HG03439 (cell line): ENCODE measurements around the gene TRIM37.
"Not testable (repeated sequence)": the region's sequence is repeated elsewhere in the genome, so short reads cannot be mapped to it uniquely, and the experiment has no call there.

ENCODE experiments used
- ATAC-seq: cut with Tn5 transposase; IDR thresholded peaks from one replicate; pipeline ENCODE4 v1.9.1; 2021; ENCODE audit warnings: mild to moderate bottlenecking, moderate library complexity; ENCODE audit not compliant: unreplicated experiment

TRIM37 gene

DNA sequence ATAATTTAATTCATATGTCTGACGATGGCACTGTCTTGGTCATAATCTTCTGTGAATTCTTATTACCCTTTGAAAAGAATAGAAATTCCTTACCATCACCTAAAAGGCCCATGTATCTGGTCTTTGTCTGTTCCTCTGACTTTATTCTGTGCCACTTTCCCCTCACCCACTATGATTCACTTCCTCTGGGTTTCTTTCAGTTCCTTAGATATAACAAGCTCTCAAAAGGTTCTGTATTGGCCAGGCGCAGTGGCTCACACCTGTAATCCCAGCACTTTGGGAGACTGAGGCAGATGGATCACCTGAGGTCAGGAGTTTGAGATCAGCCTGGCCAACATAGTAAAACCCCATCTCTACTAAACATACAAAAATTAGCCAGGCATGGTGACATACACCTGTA is 152.3 kb downstream of the TRIM37 start:
- not testable (repeated sequence) for ATAC-seq

DNA sequence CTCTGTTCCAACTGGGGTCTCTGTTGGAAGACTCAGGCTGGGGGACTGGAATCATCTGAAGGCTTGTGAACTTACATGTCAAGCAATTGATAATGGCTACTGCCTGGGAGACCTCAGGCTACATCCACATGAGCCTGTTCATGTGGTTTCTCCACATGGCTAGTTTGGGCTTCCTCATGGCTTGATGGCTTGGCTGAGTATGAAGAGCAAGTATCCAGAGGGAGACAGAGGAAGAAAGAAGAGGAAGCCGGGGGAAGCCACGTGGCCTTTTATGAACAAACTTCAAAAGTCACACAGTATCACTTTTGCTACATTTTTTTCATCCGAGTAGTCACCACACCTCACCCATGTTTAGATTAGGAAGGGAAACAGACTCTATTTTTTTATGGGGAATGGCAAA is 158.9 kb downstream of the TRIM37 start:
- no peak for ATAC-seq

DNA sequence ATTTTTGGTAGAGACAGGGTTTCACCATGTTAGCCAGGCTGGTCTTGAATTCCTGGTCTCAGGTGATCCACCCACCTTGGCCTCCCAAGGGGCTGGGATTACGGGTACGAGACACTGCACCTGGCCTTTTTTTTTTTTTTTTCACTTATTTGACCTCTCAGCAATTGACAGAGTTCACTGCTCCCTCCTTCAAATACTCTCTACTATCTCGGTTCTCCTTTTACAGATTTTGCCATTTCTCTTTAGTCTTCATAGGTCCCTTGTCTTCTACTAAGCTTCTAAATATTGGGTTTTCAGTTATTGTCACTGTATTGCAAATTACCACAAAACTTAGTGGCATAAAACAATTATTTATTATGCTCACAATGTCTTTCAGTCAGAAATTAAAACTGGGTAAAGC is 159.3 kb downstream of the TRIM37 start:
- ATAC-seq, result no peak

DNA sequence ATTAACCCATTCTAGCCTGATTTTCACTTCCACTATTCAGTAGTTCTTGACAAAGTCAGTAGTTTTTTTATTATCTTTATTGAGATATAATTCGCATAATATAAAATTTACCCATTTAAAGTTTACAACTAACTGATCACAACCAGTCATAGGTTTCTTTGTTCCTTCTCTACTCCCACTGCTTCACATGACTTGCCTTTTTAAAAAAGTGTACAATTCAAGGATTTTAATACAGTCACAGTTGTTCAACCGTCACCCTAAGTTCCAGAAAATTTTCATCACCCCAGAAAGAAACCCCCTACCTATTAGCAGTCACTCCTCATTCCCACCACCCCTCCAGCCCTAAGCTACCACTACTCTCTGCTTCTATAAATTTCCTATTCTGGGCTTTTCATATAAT is 162.5 kb downstream of the TRIM37 start:
- no peak for ATAC-seq

DNA sequence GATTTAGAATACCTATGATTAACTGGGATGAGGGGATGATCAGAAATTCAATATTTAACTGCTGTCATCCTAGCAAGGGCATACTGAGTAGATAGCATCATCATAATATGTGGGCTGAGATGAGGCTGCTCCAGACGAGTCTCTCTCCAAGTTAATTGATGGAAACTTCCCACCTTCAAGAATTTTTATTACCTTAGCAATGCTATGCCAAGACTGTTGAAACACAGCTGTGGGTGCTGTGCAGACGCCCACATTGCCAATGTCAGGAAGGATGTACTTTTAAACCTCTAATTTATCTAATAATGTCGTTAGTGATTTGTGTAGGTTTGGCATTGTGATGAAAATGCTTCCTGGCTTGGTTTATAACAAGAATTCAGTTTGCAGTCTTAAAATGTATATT is 170.4 kb downstream of the TRIM37 start:
- no peak for ATAC-seq

DNA sequence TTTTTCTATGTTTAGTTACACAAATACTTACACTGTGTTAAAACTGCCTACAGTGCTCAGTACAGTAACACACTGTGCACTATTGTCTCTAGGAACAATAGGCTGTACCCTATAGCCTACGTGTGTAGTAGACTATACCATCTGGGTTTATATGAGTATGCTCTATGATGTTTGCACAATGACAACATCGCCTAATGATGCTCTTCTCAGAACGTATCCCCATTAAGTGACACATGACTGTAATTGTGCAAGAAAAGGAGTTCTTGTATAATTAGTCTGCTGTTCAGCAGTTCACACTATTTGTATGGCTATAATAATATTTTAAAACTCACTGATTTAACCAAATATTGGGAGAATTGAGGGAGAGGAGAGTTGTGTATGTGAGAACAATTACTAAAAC is 173.7 kb downstream of the TRIM37 start:
- ATAC-seq, result no peak
